HT1080 (cell line): ENCODE measurements around the gene FASLG. TPM values are rescaled to one million over a fixed set of nuclear protein-coding genes. Genes with fewer than 3 reads are reported as not detected.
"Not testable (repeated sequence)": the region's sequence is repeated elsewhere in the genome, so short reads cannot be mapped to it uniquely, and the experiment has no call there.

Experiments used
- DNase-seq: peaks from one replicate; pipeline ENCODE4 v3.0.0-alpha.2; 2015; ENCODE audit warnings: low read depth
- polyA plus RNA-seq, 2 experiments: library from polyadenylated mRNA; depleted of rRNA; stranded (reverse); fragments of >200 nt; gene quantifications; 2 replicates each; pipeline ENCODE4 v1.2.3, GENCODE V29; 2015
- total RNA-seq: library from RNA; depleted of rRNA; stranded (reverse); fragments of >200 nt; shearing (Covaris generic); gene quantifications from 2 replicates; pipeline ENCODE4 v1.2.3, GENCODE V29; 2014; rRNA removed

The FASLG gene, protein sequence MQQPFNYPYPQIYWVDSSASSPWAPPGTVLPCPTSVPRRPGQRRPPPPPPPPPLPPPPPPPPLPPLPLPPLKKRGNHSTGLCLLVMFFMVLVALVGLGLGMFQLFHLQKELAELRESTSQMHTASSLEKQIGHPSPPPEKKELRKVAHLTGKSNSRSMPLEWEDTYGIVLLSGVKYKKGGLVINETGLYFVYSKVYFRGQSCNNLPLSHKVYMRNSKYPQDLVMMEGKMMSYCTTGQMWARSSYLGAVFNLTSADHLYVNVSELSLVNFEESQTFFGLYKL
- not detected in 2 replicates for total RNA-seq
- not detected in 2 replicates for polyA plus RNA-seq (2015; cell fraction: cytosol; rRNA removed)
- polyA plus RNA-seq (2015; cell fraction: nucleus; rRNA removed), result not detected in 2 replicates

DNA sequence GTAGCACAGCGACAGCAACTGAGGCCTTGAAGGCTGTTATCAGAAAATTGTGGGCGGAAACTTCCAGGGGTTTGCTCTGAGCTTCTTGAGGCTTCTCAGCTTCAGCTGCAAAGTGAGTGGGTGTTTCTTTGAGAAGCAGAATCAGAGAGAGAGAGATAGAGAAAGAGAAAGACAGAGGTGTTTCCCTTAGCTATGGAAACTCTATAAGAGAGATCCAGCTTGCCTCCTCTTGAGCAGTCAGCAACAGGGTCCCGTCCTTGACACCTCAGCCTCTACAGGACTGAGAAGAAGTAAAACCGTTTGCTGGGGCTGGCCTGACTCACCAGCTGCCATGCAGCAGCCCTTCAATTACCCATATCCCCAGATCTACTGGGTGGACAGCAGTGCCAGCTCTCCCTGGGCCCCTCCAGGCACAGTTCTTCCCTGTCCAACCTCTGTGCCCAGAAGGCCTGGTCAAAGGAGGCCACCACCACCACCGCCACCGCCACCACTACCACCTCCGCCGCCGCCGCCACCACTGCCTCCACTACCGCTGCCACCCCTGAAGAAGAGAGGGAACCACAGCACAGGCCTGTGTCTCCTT, at the start of gene FASLG:
Gene FASLG (plus strand): TSS at position 233 of the 583 bp plus-strand sequence. CDS start 99 bp downstream, at position 332.
- no peak for DNase-seq

GRCh38 chr1:172609528-172609927, 49.4 kb upstream of the FASLG start:
- peak; percentile 27 for DNase-seq

- DNase-seq, result no peak
Measured at GRCh38 chr1:172612478-172612877, 46.4 kb upstream of the FASLG start.

DNA sequence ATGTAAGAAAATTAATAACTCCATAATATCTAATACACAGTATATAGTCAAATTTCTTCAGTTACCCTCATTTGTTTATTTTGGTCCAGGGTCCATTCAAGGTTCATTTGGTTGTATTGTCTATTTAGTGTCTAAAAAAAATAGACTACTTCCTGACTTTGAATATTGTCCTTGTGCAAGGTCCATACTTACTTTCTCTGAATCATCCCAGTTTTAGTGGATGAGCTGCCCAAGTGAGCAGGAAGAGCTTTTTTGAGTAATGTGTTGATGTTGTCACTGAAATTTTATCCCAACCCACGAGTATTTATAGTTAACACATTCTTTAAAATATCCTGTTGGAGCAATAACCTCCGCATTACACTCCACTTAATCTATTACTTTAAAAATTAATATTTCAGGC, 45.6 kb upstream of the FASLG start:
- peak; percentile 13 for DNase-seq

GRCh38 chr1:172616195-172616594, 42.7 kb upstream of the FASLG start:
- DNase-seq, result no peak

DNA sequence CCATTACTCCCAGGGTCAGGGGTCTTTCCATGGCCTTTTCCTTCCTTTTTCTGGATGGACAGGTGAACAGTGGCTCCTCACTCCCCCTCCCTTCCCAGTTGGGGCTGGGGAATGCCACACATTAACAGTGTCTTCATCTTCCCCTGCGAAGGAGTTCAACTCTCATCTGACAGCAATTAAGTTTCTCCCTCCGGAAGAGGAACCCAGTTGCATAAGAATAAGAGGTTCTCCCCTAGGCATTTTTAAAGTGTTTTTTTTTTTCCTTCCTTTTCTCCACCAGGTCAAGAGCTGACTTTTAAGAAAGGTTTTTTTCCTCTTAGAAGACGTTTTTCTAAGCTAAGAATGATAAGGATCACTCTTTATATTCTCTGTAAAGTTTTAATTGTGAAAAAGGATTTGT, 42.3 kb upstream of the FASLG start:
- DNase-seq, result no peak

GRCh38 chr1:172620603-172621002, 38.3 kb upstream of the FASLG start:
- DNase-seq, result not testable (repeated sequence)

- no peak for DNase-seq
Measured at GRCh38 chr1:172622541-172622940, 36.4 kb upstream of the FASLG start.

DNA sequence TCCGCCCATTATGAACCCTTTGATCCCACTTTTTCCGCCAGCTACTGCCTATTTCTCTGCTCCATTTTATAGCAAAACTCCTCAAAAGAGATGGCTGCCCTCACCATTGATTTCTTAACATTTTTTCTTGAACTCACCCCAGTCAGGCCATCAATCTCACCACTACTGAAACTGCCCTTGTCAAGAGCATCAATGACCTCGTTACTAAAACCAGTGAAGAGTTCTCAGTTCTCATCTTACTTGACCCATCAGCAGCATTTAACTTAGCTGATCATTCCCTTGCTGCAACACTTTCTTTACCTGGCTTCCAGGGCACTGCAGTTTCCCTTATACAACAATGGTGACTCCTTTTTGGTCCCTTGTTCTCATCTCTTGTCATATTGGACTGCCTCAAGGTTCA, 35.2 kb upstream of the FASLG start:
- no peak for DNase-seq

- DNase-seq, result no peak
Measured at GRCh38 chr1:172626845-172627244, 32.1 kb upstream of the FASLG start.

- no peak for DNase-seq
Measured at GRCh38 chr1:172627702-172628101, 31.2 kb upstream of the FASLG start.

DNA sequence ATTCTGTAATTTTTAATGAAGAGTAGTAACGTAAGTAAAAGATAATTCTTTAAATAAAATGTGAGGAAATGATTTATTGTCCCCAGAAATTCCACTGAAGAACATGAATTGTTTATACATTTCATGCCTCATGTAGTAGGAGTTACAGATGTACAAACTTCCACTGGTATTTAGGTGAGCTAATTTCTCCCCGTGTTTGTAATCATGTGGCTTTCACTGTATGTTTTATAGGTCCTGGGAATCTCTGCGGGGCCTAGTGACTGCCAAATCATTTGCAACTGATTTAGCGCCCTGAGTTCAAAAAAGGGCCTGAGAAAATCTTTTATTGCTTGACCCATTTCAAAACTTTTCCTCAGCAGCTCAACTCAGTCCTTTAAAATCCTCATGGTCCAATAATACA, 30.5 kb upstream of the FASLG start:
- DNase-seq, result no peak

GRCh38 chr1:172629170-172629569, 29.7 kb upstream of the FASLG start:
- DNase-seq, result no peak

DNA sequence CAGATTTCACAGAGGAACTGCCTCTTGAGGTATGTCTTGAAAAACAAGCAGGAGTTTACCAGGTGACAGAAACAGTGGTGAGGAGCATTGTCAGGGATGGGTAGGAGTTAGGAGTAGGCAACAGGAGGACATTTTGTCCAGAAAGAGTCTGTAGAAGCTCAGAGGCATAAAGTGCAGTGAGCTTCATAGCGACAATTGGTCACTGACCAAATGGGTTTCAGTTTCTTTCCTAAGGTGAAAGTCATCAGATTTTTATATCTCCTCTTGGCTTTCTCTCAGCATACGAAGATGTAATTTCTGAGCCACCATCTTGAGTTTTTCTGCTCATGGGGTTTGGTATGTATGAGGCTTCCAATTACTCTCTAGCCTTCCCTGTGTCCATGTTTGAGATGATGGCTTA, 29.3 kb upstream of the FASLG start:
- DNase-seq, result no peak

- DNase-seq, result peak; percentile 46
Measured at GRCh38 chr1:172630056-172630818, 28.7 kb upstream of the FASLG start.

GRCh38 chr1:172630868-172631267, 28.0 kb upstream of the FASLG start:
- no peak for DNase-seq

DNA sequence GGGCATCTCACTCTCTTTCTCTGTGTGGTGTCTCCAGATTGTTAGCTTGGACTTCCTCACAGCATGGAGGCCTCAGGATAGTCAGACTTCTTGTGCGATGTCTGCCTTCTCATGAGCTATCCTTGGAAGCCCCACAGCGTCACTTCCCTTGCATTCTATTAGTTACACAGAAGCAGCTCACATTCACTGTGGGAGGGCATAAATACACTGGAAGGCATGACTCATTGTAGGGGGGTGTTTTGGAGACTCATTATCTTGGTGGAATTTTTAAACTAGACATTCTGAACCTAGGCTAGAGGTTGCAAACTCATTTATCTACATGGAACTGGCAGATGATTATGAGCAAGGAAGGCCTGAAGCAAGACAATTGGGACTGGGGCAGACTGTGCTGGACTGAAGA, 21.4 kb upstream of the FASLG start:
- DNase-seq, result peak; percentile 94

- no peak for DNase-seq
Measured at GRCh38 chr1:172638249-172638648, 20.7 kb upstream of the FASLG start.

DNA sequence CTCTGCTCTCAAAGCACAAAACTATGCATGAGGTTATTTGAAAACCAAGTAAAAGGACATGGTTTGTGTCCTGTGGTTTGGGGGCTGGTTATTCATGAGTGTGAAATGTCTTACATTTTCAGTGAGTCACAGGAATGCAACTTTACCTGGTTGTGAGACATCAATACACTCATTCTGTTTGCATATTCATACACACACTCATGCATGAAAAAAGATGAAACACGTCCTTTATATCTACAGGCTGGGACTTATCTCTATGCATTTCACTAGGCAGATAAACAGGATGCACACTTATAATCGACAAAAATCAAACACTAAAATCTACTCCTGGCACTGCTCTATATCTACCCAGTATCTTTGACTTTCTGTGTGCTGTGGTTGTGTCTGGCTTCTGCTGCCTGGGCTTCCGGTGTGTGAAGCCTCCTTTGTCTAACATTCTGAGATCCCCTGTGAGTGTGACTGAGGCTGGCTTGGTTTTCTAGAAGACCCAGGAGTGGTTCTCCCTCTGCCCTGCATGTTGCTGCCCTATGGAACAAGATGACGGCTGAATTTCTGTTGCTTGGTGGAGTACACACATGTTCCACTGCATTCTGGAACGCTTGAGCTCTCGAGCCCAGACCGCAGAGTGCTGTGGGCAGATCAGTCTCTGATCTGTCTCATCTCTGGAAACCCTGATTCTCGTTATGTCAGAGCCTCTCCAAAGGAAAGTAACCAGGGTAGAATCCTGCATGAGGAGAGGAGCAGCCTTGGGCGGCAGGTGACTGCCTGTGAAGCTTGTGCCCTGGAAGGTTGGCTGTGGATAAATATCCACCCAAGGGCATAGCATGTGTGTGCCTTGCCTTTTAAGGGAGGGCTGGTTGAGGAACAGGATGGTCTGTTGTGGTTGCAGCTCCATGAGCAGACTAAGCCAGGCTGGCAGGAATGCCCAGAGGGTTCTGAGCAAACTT, 19.7 kb upstream of the FASLG start:
- DNase-seq, result peak; percentile 98

GRCh38 chr1:172640111-172640510, 18.8 kb upstream of the FASLG start:
- DNase-seq, result no peak

GRCh38 chr1:172641492-172641891, 17.4 kb upstream of the FASLG start:
- DNase-seq, result no peak
